SK-N-MC (cell line): ENCODE results near the gene APP.

Experiments
- EZH2 ChIP-seq: fragments of 200-600 bp; sonication (generic); IDR thresholded peaks from one replicate; pipeline ENCODE4 v1.6.1; 2017; ENCODE audit warnings: antibody characterized with exemption
- FOXP2 ChIP-seq: optimal IDR thresholded peaks from 2 replicates; pipeline ENCODE3; 2011; ENCODE audit warnings: mild to moderate bottlenecking, moderate library complexity; ENCODE audit not compliant: insufficient read depth; ENCODE audit errors: extremely low read length, control extremely low read depth
- POLR2AphosphoS5 ChIP-seq: IDR thresholded peaks from 2 replicates; pipeline ENCODE4 v1.6.1; 2012; ENCODE audit warnings: mild to moderate bottlenecking, low read depth, low read length, borderline replicate concordance

DNA sequence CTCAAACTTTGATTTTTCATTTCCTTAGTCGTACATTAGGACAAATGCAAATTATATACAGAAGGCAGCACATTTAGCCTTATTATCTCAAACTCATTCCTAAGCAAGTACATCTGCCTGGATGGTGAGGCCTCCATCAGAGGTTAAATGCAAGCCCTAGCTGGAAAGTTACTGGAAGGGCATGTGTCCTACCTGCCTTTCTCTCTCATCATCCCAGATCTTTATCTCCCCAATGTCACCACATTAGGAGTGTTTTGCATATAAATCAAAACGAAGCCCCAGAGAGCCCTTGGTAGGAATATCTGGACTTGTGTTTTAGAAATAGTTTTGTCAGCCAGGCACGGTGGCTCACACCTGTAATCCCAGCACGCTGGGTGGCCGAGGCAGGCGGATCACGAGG lies 35.0 kb downstream of the APP start:
- TF ChIP-seq POLR2AphosphoS5 (no peak), EZH2 (no peak), FOXP2 (no peak)
